Chondrocyte (in vitro differentiated cells): Measurements from ENCODE around the gene GRID2. TPM values are rescaled to one million over a fixed set of nuclear protein-coding genes. Genes with fewer than 3 reads are reported as not detected.

Source experiments
- DNase-seq: peaks from one replicate; pipeline ENCODE4 v3.0.0; 2021; ENCODE audit warnings: mixed read lengths, low spot score
- H3K27ac Mint-ChIP-seq: one replicate; pipeline ENCODE4 v1.8.0; 2021; ENCODE audit warnings: mild to moderate bottlenecking, moderate library complexity, mixed read lengths; ENCODE audit not compliant: unreplicated experiment
- H3K27me3 Mint-ChIP-seq: 2 replicates; pipeline ENCODE4 v1.8.0; 2021; ENCODE audit warnings: low read depth, mixed read lengths
- H3K36me3 Mint-ChIP-seq: 2 replicates; pipeline ENCODE4 v1.8.0; 2021; ENCODE audit warnings: low read depth, mixed read lengths
- H3K4me1 Mint-ChIP-seq: 2 replicates; pipeline ENCODE4 v1.8.0; 2021; ENCODE audit warnings: low read depth, mild to moderate bottlenecking, mixed read lengths
- H3K4me3 Mint-ChIP-seq: one replicate; pipeline ENCODE4 v1.8.0; 2021; ENCODE audit warnings: mild to moderate bottlenecking, moderate library complexity, mixed read lengths; ENCODE audit not compliant: unreplicated experiment
- H3K9me3 Mint-ChIP-seq: 2 replicates; pipeline ENCODE4 v1.8.0; 2021; ENCODE audit warnings: low read depth, mixed read lengths
- total RNA-seq: library from RNA; stranded (reverse); gene quantifications from 3 replicates; pipeline ENCODE4 v1.2.1, GENCODE V29; 2021
- TF ChIP-seq, protein P1 (sequence below): fragments of 200-600 bp; sonication (generic); IDR thresholded peaks from 2 replicates; pipeline ENCODE4 v1.5.0; 2021; ENCODE audit warnings: antibody characterized with exemption, mild to moderate bottlenecking, moderate library complexity

The GRID2 gene
- total RNA-seq, 1 donor from 2014 or later, result not detected

DNA sequence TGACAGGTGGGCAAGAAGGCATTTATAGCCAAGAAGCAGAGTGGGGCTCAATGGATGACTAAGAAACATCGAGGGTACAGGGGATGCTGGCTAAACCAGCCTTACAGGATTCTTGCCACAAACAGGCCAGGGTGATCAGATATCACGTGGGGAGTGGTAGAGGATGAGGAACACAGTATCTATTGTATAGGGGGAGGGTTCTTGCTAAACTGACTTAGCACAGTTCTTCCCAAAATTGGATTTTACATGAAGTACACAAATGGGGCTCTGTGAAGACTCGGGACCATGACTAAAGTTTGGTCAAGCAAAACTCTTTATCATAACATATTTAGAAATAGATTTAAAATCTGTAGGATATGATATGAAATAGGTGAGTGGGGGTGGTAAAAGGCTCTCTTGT, 1380.8 kb downstream of the GRID2 start:
- no peak for DNase-seq
- TF ChIP-seq, protein P1, sequence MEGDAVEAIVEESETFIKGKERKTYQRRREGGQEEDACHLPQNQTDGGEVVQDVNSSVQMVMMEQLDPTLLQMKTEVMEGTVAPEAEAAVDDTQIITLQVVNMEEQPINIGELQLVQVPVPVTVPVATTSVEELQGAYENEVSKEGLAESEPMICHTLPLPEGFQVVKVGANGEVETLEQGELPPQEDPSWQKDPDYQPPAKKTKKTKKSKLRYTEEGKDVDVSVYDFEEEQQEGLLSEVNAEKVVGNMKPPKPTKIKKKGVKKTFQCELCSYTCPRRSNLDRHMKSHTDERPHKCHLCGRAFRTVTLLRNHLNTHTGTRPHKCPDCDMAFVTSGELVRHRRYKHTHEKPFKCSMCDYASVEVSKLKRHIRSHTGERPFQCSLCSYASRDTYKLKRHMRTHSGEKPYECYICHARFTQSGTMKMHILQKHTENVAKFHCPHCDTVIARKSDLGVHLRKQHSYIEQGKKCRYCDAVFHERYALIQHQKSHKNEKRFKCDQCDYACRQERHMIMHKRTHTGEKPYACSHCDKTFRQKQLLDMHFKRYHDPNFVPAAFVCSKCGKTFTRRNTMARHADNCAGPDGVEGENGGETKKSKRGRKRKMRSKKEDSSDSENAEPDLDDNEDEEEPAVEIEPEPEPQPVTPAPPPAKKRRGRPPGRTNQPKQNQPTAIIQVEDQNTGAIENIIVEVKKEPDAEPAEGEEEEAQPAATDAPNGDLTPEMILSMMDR, result no peak
- Mint-ChIP-seq H3K4me3 (no peak overlapping the region), H3K27ac (no peak overlapping the region), H3K36me3 (no peaks in the 10 kb centered on the region), H3K27me3 (peaks cover 7% of the 10 kb centered on the region), H3K9me3 (no peaks in the 10 kb centered on the region), H3K4me1 (no peaks in the 10 kb centered on the region)

- TF ChIP-seq, protein P1, result no peak
- Mint-ChIP-seq H3K27me3 (peaks cover 7% of the 10 kb centered on the region), H3K9me3 (no peaks in the 10 kb centered on the region), H3K4me3 (no peak overlapping the region), H3K36me3 (no peaks in the 10 kb centered on the region), H3K27ac (no peak overlapping the region), H3K4me1 (no peaks in the 10 kb centered on the region)
- DNase-seq, result no peak
These were observed 1383.5 kb downstream of the GRID2 start for GRCh38 chr4:93687304-93687703.

- Mint-ChIP-seq H3K4me3 (no peak overlapping the region), H3K36me3 (no peaks in the 10 kb centered on the region), H3K4me1 (no peaks in the 10 kb centered on the region), H3K27ac (no peak overlapping the region), H3K9me3 (no peaks in the 10 kb centered on the region), H3K27me3 (peaks cover 7% of the 10 kb centered on the region)
- no peak for DNase-seq
- TF ChIP-seq, protein P1, result no peak
These were observed 1385.2 kb downstream of the GRID2 start for GRCh38 chr4:93688978-93689377.

DNA sequence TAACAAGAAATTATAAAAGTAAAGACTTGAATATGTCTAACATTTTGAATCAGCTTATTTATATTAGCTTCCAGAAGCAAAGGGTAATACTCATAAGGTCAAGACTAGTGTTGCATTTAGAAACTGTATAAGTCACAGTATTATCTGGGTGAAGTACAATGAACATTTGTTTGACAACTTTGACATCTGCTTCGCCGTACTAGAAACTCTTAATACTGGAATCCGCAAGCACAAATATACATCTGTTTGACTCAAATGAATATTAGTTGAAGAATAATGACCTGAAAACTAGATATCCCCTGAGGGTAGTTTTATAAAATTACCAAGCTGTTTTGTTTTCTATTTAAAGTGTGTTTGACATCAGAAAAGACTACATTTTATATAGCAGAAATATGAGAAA, 1389.4 kb downstream of the GRID2 start:
- no peak for DNase-seq
- H3K4me3 Mint-ChIP-seq, result no peak overlapping the region
- H3K9me3 Mint-ChIP-seq, result no peaks in the 10 kb centered on the region
- no peaks in the 10 kb centered on the region for H3K4me1 Mint-ChIP-seq
- H3K27me3 Mint-ChIP-seq, result peaks cover 16% of the 10 kb centered on the region
- TF ChIP-seq, protein P1, result no peak
- no peak overlapping the region for H3K27ac Mint-ChIP-seq
- H3K36me3 Mint-ChIP-seq, result no peaks in the 10 kb centered on the region

DNA sequence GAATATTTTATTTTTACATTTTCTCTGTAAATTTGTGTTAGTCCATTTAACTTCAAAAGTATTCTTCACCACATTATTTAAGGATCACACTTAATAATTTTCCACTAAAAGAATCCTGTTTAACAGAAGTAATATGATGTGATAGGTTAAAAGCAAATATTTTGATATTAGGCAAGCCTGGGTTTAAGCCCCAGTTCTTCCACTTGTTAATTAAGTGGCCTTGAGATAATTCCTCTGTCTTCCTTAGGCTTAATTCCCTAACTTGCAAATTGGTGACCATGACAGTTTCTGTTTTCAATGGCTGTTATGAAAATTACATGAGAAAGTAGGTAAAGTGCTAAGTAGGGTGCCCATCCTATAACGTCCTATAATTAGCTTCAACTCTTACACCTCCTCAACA, 1394.9 kb downstream of the GRID2 start:
- Mint-ChIP-seq H3K9me3 (no peaks in the 10 kb centered on the region), H3K4me3 (no peak overlapping the region), H3K4me1 (peaks cover 4% of the 10 kb centered on the region), H3K27ac (no peak overlapping the region), H3K27me3 (peaks cover 21% of the 10 kb centered on the region), H3K36me3 (no peaks in the 10 kb centered on the region)
- TF ChIP-seq, protein P1, result no peak
- no peak for DNase-seq
